AG04450 (cell line): ENCODE data around the gene OR52K1. TPM values are rescaled to one million over a fixed set of nuclear protein-coding genes. Genes with fewer than 3 reads are reported as not detected.

Experiments
- CTCF ChIA-PET: fragments of 300-600, 350-600 bp; formaldehyde crosslinking; extraction: SDS; loops from one replicate; lab custom pipeline; 2022; ENCODE audit warnings: antibody characterized with exemption, inconsistent platforms; lab: Charles Lee
- POLR2A ChIA-PET: fragments of 350-600 bp; formaldehyde crosslinking; extraction: SDS; loops from one replicate; lab custom pipeline; 2021; ENCODE audit warnings: antibody characterized with exemption, inconsistent platforms; lab: Yijun Ruan, JAX
- DNase-seq: peaks from one replicate; pipeline ENCODE4 v3.0.0-alpha.2; 2011; ENCODE audit warnings: low read depth, low spot score
- H3K27ac ChIP-seq: one replicate; pipeline ENCODE4 v1.5.1; 2012; ENCODE audit warnings: low read depth, low read length, control low read depth
- H3K27me3 ChIP-seq: one replicate; pipeline ENCODE4 v1.6.0; 2012; ENCODE audit warnings: low read length; ENCODE audit not compliant: control insufficient read depth, insufficient read depth
- H3K4me3 ChIP-seq: 2 replicates; pipeline ENCODE4 v1.5.1; 2011; ENCODE audit warnings: mild to moderate bottlenecking, low read depth, low read length, control low read depth
- H3K9me3 ChIP-seq: 2 replicates; pipeline ENCODE4 v1.5.1; 2012; ENCODE audit warnings: low read length; ENCODE audit not compliant: control insufficient read depth, insufficient read depth
- CTCF ChIP-seq: IDR thresholded peaks from 2 replicates; pipeline ENCODE4 v1.5.1; 2011; ENCODE audit warnings: low read depth, low read length, control low read depth, inconsistent platforms
- polyA plus RNA-seq: library from polyadenylated mRNA; depleted of rRNA; stranded (reverse); fragments of >200 nt; gene quantifications from 2 replicates; pipeline ENCODE4 v1.2.3, GENCODE V29; 2011

The OR52K1 gene
- polyA plus RNA-seq, 1 experiment: not detected

GRCh38 chr11:4459500-4459899 is 22.9 kb upstream of the OR52K1 start:
- Histone ChIP-seq H3K27me3 (no peaks in the 10 kb centered on the region), H3K9me3 (no peaks in the 10 kb centered on the region), H3K4me3 (no peak overlapping the region), H3K27ac (no peak overlapping the region)
- no peak for DNase-seq
- POLR2A ChIA-PET: no interaction called here
- TF ChIP-seq CTCF: no peak
- CTCF ChIA-PET: no interaction called here

DNA sequence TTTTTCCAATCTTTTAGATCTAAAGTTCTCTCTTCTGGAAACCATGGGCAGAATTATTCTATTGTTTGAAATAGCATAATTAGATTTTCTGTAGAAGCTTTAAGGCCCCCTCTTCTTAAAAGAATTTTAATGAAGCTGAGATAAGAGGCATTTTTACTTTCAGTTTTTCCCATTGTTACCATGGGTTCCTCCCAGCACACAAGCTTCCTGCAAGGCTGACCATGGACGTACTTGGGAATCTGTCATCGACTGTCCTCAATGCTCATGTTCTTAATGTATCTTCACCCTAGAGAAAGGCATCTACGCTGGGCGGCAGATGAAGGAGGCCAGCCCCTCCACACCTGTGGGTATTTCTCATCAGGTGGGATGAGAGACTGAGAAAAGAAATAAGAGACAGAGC is 22.3 kb upstream of the OR52K1 start:
- Histone ChIP-seq H3K27me3 (no peaks in the 10 kb centered on the region), H3K4me3 (no peak overlapping the region), H3K9me3 (no peaks in the 10 kb centered on the region), H3K27ac (no peak overlapping the region)
- DNase-seq: no peak
- POLR2A ChIA-PET: no interaction called here
- CTCF ChIA-PET: interaction anchor here (1.4 kb wide), 1 partner anchor 273 kb away, joined by 4 read pairs; no protein-coding TSS in a partner anchor
- TF ChIP-seq CTCF: no peak

GRCh38 chr11:4464216-4465159 is 18.0 kb upstream of the OR52K1 start:
- no peak for DNase-seq
- TF ChIP-seq CTCF: no peak

DNA sequence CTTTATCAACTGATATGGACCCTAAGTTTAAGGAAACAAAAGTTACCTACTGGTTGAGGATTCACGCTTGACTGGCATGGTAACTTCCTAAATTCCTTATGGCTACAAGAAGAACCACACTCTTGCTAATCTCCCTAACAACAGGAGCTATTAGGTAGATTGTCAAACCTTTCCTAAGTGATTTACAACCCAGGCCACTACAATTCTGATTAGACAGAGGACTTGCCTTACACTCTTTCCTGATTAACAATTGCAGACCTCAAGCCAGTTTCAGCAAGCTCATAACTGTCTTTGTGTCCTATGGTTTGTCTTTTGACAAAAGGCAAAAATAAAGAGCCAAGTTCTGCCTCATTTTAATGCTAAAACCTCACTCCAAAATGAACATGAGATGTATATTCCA is 17.0 kb upstream of the OR52K1 start:
- Histone ChIP-seq H3K27me3 (no peaks in the 10 kb centered on the region), H3K4me3 (no peak overlapping the region), H3K27ac (no peak overlapping the region), H3K9me3 (no peaks in the 10 kb centered on the region)
- CTCF ChIA-PET: no interaction called here
- no peak for TF ChIP-seq CTCF
- no peak for DNase-seq
- POLR2A ChIA-PET: no interaction called here

More at GRCh38 chr11:4464216-4465159, 18.0 kb upstream of the OR52K1 start:
- Histone ChIP-seq H3K4me3 (no peak overlapping the region), H3K27me3 (no peaks in the 10 kb centered on the region), H3K27ac (no peak overlapping the region), H3K9me3 (no peaks in the 10 kb centered on the region)
- ChIA-PET POLR2A (no interaction called here), CTCF (no interaction called here)
